RWPE2 (cell line): Measurements from ENCODE around the gene CCDC186.
"Not testable (repeated sequence)": the region's sequence is repeated elsewhere in the genome, so short reads cannot be mapped to it uniquely, and the experiment has no call there.

ENCODE experiments used
- ATAC-seq: fragments of 200-7000 bp; cut with Tn5 transposase; 3 replicates; pipeline ENCODE4 v1.9.1; 2021; ENCODE audit warnings: low read depth
- DNase-seq: peaks from one replicate; pipeline ENCODE4 v3.0.0-alpha.2; 2020; ENCODE audit warnings: low spot score
- H3K27ac ChIP-seq: fragments of 450-650 bp; 2 replicates; pipeline ENCODE4 v1.5.1; 2017; ENCODE audit warnings: mild to moderate bottlenecking; ENCODE audit not compliant: poor library complexity, severe bottlenecking
- H3K27me3 ChIP-seq: fragments of 250-450 bp; sonication (Bioruptor Pico); 2 replicates; pipeline ENCODE4 v1.5.1; 2021; ENCODE audit warnings: mild to moderate bottlenecking, moderate library complexity; ENCODE audit not compliant: insufficient read depth, poor library complexity, severe bottlenecking
- H3K36me3 ChIP-seq: fragments of 250-450 bp; sonication (Bioruptor Pico); 2 replicates; pipeline ENCODE4 v1.5.1; 2020; ENCODE audit warnings: low read depth, mild to moderate bottlenecking, moderate library complexity
- H3K4me1 ChIP-seq: fragments of 250-450 bp; sonication (Bioruptor Pico); 2 replicates; pipeline ENCODE4 v1.5.1; 2021; ENCODE audit warnings: mild to moderate bottlenecking, moderate library complexity; ENCODE audit not compliant: insufficient read depth, poor library complexity, severe bottlenecking
- H3K4me3 ChIP-seq: fragments of 250-450 bp; sonication (Bioruptor Pico); 2 replicates; pipeline ENCODE4 v1.5.1; 2021; ENCODE audit warnings: mild to moderate bottlenecking, moderate library complexity; ENCODE audit not compliant: severe bottlenecking
- H3K9me3 ChIP-seq: fragments of 250-450 bp; sonication (Bioruptor Pico); 2 replicates; pipeline ENCODE4 v1.5.1; 2021; ENCODE audit warnings: mild to moderate bottlenecking, moderate library complexity; ENCODE audit not compliant: severe bottlenecking
- TF ChIP-seq, protein P1 (sequence below): fragments of 450-650 bp; IDR thresholded peaks from one replicate; pipeline ENCODE4 v1.5.1; 2017; ENCODE audit warnings: mild to moderate bottlenecking, moderate library complexity; ENCODE audit not compliant: poor library complexity, severe bottlenecking

The CCDC186 gene

DNA sequence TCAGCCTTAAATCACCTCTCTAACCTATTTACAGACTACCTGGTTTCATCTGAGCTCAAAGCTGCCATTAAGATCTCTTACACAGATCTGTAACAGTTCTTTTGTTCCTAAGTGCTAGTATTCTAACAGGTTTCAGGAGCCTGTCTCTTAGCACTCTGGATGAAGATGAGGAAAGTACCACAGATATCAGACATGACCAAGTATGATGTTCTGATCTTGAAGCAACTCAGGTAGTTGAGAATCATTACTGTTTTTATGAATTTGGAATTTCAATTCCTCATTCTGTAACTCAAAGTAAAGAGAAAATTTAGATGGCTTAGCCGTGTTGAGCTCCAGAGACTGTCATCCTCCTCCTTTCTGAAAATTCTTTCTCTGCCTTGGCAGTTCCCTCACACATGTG is 30.8 kb downstream of the CCDC186 start:
- DNase-seq: no peak
- no peaks in the 10 kb centered on the region for H3K4me1 ChIP-seq
- H3K4me3 ChIP-seq: no peak overlapping the region
- peaks cover 54% of the 10 kb centered on the region for H3K36me3 ChIP-seq
- TF ChIP-seq, protein P1, sequence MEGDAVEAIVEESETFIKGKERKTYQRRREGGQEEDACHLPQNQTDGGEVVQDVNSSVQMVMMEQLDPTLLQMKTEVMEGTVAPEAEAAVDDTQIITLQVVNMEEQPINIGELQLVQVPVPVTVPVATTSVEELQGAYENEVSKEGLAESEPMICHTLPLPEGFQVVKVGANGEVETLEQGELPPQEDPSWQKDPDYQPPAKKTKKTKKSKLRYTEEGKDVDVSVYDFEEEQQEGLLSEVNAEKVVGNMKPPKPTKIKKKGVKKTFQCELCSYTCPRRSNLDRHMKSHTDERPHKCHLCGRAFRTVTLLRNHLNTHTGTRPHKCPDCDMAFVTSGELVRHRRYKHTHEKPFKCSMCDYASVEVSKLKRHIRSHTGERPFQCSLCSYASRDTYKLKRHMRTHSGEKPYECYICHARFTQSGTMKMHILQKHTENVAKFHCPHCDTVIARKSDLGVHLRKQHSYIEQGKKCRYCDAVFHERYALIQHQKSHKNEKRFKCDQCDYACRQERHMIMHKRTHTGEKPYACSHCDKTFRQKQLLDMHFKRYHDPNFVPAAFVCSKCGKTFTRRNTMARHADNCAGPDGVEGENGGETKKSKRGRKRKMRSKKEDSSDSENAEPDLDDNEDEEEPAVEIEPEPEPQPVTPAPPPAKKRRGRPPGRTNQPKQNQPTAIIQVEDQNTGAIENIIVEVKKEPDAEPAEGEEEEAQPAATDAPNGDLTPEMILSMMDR: no peak
- no peak overlapping the region for H3K27ac ChIP-seq
- no peaks in the 10 kb centered on the region for H3K27me3 ChIP-seq
- no peaks in the 10 kb centered on the region for H3K9me3 ChIP-seq
- no peak for ATAC-seq

DNA sequence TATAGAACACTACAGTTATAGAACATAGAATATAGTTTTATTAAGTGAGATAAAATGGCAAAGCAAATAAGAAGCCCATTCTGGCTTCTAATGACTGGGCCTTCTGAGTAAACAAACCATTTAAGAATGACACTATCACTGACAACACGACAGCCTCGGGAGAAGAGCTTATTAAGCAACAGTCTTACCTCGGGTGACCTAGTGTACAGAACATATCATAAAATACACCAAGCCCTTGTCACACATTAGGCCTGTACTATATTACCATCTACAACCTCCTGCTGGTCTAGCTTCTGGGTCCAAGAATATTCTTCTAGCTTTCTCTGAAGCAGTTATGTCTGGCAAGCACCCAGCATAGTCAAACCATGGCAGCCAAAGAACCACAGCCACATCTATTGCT is 32.0 kb downstream of the CCDC186 start:
- H3K4me3 ChIP-seq: no peak overlapping the region
- ATAC-seq (no peak), DNase-seq (no peak)
- H3K36me3 ChIP-seq: peaks cover 49% of the 10 kb centered on the region
- no peaks in the 10 kb centered on the region for H3K9me3 ChIP-seq
- TF ChIP-seq, protein P1: no peak
- no peaks in the 10 kb centered on the region for H3K27me3 ChIP-seq
- no peaks in the 10 kb centered on the region for H3K4me1 ChIP-seq
- no peak overlapping the region for H3K27ac ChIP-seq

DNA sequence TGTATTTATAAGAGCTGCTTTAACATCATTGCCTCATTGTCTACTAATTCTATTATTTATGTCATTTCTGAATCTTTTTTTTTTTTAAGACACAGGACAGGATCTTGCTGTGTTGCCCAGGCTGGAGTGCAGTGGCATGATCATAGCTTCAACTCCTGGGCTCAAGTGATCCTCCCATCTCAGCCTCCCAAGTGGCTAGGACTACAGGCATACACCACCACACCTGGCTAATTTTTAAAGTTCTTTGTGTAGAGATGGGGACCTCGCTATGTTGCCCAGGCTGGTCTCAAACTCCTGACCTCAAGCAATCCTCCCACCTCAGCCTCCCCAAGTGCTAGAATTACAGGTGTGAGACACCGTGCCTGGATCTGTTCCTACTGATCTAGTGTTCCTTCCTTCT is 33.2 kb downstream of the CCDC186 start:
- H3K4me1 ChIP-seq, H3K9me3 ChIP-seq, H3K4me3 ChIP-seq, ATAC-seq, H3K27ac ChIP-seq, H3K27me3 ChIP-seq, DNase-seq: not testable (repeated sequence)
- H3K36me3 ChIP-seq: peaks cover 49% of the 10 kb centered on the region

DNA sequence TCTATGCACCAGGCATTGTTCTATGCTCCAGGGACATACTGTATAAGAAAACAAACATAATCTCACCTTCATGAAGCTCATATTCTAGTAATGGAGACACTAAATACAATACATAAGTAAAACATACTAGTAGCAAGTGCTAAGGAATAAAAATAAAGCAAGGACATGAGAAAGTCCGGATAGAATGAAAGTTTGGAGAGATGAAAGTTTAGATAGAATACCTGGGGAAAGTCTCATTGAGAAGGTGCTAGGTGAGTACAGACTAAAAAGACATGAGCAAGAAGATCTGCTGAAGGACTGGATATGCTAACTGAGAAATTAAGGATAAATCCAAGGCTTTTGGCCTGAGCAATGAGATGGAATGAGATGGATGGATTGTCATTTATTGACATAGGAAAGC is 34.0 kb downstream of the CCDC186 start:
- ATAC-seq: no peak

DNA sequence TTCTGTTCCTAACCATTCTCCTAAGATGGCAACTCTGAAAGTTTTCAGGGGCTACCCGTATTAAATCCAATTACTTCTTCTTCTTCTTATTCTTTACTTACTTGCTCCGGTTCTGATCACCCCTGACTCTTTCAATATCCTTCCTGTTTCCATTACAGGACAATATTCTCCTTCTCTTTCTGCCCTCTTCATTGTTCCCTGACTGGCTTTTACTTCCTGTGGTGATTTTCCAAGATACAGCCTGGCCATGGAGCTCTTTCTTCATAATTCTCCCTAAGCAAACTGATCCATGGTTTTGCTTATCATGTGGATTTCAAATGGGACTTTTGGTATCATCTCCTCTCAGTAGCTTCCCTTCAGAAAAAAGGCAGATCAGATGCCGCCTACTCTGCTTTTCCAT is 35.4 kb downstream of the CCDC186 start:
- Histone ChIP-seq H3K27ac (no peak overlapping the region), H3K9me3 (no peaks in the 10 kb centered on the region), H3K36me3 (peaks cover 49% of the 10 kb centered on the region), H3K4me1 (no peaks in the 10 kb centered on the region), H3K4me3 (no peak overlapping the region), H3K27me3 (no peaks in the 10 kb centered on the region)
- DNase-seq: no peak
- TF ChIP-seq, protein P1: no peak
- no peak for ATAC-seq

More for the DNA sequence above, 34.0 kb downstream of the CCDC186 start:
- Histone ChIP-seq H3K27ac (no peak overlapping the region), H3K4me3 (no peak overlapping the region), H3K9me3 (no peaks in the 10 kb centered on the region), H3K27me3 (no peaks in the 10 kb centered on the region), H3K4me1 (no peaks in the 10 kb centered on the region), H3K36me3 (peaks cover 49% of the 10 kb centered on the region)
- no peak for DNase-seq
- TF ChIP-seq, protein P1: no peak
